Heart right ventricle (tissue), 16 donors: ENCODE results near the gene SMAD3. TPM values are rescaled to one million over a fixed set of nuclear protein-coding genes. Genes with fewer than 3 reads are reported as not detected.

Experiments used
- ATAC-seq, 8 donors: fragments of 200-7000 bp; cut with Tn5 transposase; one replicate each; pipeline ENCODE4 v1.9.1; 2020; ENCODE audit warnings: mild to moderate bottlenecking in 8 of 8, moderate library complexity in 8 of 8, moderate number of reproducible peaks in 1 of 8
- DNase-seq, 2 donors: peaks; one replicate each; pipeline ENCODE4 v3.0.0-alpha.2; 2020
- H3K27ac ChIP-seq, 10 donors: fragments of 200-600 bp; sonication (generic) in 2 of 10; one replicate each; pipeline versions ENCODE4 v1.5.0 to v1.8.0; 2020 to 2022; ENCODE audit warnings: mild to moderate bottlenecking in 3 of 10
- H3K27me3 ChIP-seq, 7 donors: fragments of 200-600 bp; one replicate each; pipeline ENCODE4 v1.8.0; 2021 to 2022; ENCODE audit warnings: mild to moderate bottlenecking in 2 of 7
- H3K36me3 ChIP-seq, 9 donors: fragments of 200-600 bp; sonication (generic) in 1 of 9; one replicate each; pipeline versions ENCODE4 v1.5.0 to v1.8.0; 2020 to 2022; ENCODE audit warnings: mild to moderate bottlenecking in 2 of 9
- H3K4me1 ChIP-seq, 9 donors: fragments of 200-600 bp; sonication (generic) in 1 of 9; one replicate each; pipeline versions ENCODE4 v1.5.0 to v1.8.0; 2020 to 2022; ENCODE audit warnings: mild to moderate bottlenecking in 4 of 9
- H3K4me3 ChIP-seq, 10 donors: fragments of 200-600 bp; sonication (generic) in 2 of 10; one replicate each; pipeline versions ENCODE4 v1.5.0 to v1.8.0; 2020 to 2022; ENCODE audit warnings: mild to moderate bottlenecking in 7 of 10, moderate library complexity in 2 of 10
- H3K9me3 ChIP-seq, 11 donors: fragments of 200-600 bp in 10 of 11; sonication (generic) in 2 of 11; one replicate each; pipeline versions ENCODE4 v1.5.0 to v1.8.0; 2013 to 2022; ENCODE audit warnings: mild to moderate bottlenecking in 2 of 11, control low read depth in 1 of 11, moderate library complexity in 1 of 11
- WGBS, 2 donors: extraction: QIAGEN DNeasy Blood & Tissue Kit; methylation state at CpG; one replicate each; pipeline ENCODE4 v1.1.7; 2013; ENCODE audit warnings: inconsistent platforms in 1 of 2; 5-methylcytosine and 5-hydroxymethylcytosine counted together
- intact Hi-C, 10 donors: fragments of 100-400 bp; cut with DNase I; formaldehyde crosslinking; loops; one replicate each; pipeline versions ENCODE4 v1.11.1 to v1.14.2; 2022
- polyA plus RNA-seq, 2 donors: library from polyadenylated mRNA; stranded (reverse); fragments of 200-250 nt; gene quantifications; one replicate each; pipeline ENCODE4 v1.2.3, GENCODE V29; 2013
- total RNA-seq, 10 donors: library from RNA; stranded (reverse); fragmentation: NEBNext Ultra II Directional in 3 of 10; extraction: Animal tissue kit (Norgen Biotek cat#: 25700) in 3 of 10; gene quantifications; one replicate each; pipeline versions ENCODE4 v1.2.1 to v1.2.4, GENCODE V29; 2021 to 2023
- TF ChIP-seq, protein P1 (sequence below), 9 donors: fragments of 200-600 bp; sonication (generic) in 2 of 9; IDR thresholded peaks; one replicate each; pipeline versions ENCODE4 v1.5.0 to v1.8.0; 2021 to 2022; ENCODE audit warnings: antibody characterized with exemption in 9 of 9, mild to moderate bottlenecking in 5 of 9, moderate library complexity in 1 of 9
- donor health status: Arrhythmogenic right ventricular cardiomyopathy.
- donor health status: ischemic (EF 13 %, LVEDD 7.1; RV severe dilation, severe dysfunction).
- donor health status: healthy with polysubstance abuse.
- donor health status: DM: no; HTN: yes; CAD: no.
- donor health status: DM: no; HTN: no; CAD: no.
- donor health status: ischemic (EF 25% LVEDD 6.9; RV normal size, moderate dysfunction).
- donor health status: ischemic (EF 25% LVEDD 5.7; RV mildly dilated, moderate dysfunction).
- donor health status: healthy.
- donor health status: DM: yes; HTN: yes; CAD: no.
- donor health status: Ischemic cardiomyopathy.
- donor health status: ischemic (EF 35%, LVEDD 5.7; RV mildly dilated, moderate dysfunction).
- donor health status: nonischemic (EF 11% LVEDD 7.7; RV severe dilation, severe dysfunction).
- donor health status: DM: yes; HTN: yes; CAD: no.
- donor health status: PGD.
- donor health status: ischemic (EF 29% LVEDD 5.4; RV normal size, mild dysfunction).
- donor health status: nonischemic (EF 23%, LVEDD 6.1; RV moderate dilation, normal function).

The SMAD3 gene
- total and polyA plus RNA-seq, 12 donors: 6.2 to 44.8 (median 15.5) TPM

DNA sequence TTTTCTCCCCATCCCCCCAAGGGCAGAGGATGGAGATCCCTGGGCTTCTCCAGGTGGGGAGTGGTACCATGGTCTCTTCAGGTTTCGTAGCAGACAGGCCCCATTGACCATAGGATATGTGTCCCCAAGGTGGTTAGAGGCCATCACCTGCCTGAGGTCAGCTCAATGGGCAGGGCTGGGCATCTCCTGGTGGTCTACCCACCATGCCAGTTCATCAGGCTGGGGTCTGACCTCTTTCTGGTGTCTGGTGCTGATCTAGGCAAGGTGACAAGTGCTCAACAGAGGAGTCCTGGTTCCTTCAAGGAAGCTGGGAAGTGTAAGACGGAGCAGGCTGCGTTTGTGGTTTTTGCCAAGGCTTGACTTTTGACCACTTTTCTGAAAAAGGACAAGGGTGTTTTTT, 71.4 kb downstream of the SMAD3 start:
- no peaks in the 10 kb centered on the region for H3K9me3 ChIP-seq
- no peak for ATAC-seq
- no peaks in the 10 kb centered on the region for H3K27me3 ChIP-seq
- H3K27ac ChIP-seq: peak overlapping the region in 4 of 10 donors; percentile 70 to 79 (median 74)
- H3K4me3 ChIP-seq: no peak overlapping the region
- no peak for DNase-seq
- H3K4me1 ChIP-seq: peaks cover 24 to 96% (median 89%) of the 10 kb centered on the region in 9 donors
- TF ChIP-seq, protein P1, sequence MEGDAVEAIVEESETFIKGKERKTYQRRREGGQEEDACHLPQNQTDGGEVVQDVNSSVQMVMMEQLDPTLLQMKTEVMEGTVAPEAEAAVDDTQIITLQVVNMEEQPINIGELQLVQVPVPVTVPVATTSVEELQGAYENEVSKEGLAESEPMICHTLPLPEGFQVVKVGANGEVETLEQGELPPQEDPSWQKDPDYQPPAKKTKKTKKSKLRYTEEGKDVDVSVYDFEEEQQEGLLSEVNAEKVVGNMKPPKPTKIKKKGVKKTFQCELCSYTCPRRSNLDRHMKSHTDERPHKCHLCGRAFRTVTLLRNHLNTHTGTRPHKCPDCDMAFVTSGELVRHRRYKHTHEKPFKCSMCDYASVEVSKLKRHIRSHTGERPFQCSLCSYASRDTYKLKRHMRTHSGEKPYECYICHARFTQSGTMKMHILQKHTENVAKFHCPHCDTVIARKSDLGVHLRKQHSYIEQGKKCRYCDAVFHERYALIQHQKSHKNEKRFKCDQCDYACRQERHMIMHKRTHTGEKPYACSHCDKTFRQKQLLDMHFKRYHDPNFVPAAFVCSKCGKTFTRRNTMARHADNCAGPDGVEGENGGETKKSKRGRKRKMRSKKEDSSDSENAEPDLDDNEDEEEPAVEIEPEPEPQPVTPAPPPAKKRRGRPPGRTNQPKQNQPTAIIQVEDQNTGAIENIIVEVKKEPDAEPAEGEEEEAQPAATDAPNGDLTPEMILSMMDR (IDR thresholded peaks at IDR 0.05): no peak
- intact Hi-C loops: loop anchor here in 1 of 10 donors (5.0 kb wide), 1 partner anchor 1305 kb away; no protein-coding TSS in a partner anchor
- WGBS, 2 donors: 94 to 97% methylated on average over 3 of the region's 3 CpGs
- no peaks in the 10 kb centered on the region for H3K36me3 ChIP-seq

DNA sequence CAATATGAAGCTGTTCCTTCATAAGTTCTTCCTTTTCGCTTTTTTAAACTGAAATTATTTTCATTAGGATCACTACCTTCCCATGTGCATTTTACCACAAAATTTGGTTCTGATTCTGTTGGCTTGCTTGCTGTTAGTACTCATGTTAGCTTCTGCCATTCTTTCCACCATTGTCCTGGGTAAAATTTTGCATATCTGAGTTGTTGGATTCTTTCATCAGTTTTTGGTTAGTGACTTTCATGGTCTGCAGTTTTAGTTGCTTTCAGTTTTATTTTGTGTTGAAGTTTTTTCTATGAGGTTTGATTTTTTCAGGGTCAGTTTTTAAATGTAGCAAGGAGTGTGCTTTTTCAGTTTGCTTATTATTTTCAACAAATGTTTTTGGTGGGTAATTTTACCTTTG, 71.9 kb downstream of the SMAD3 start:
- Histone ChIP-seq H3K36me3 (no peaks in the 10 kb centered on the region), H3K9me3 (no peaks in the 10 kb centered on the region), H3K4me1 (peaks cover 24 to 98% (median 89%) of the 10 kb centered on the region in 9 donors), H3K27ac (peak overlapping the region in 8 of 10 donors; percentile 45 to 80 (median 70)), H3K27me3 (no peaks in the 10 kb centered on the region), H3K4me3 (peak overlapping the region in 2 of 10 donors; percentile 22 to 34)
- WGBS, 2 donors: 93 to 94% methylated on average over 1 of the region's 1 CpG
- intact Hi-C loops: loop anchor here in 1 of 10 donors (5.0 kb wide), 1 partner anchor 1305 kb away; no protein-coding TSS in a partner anchor
- TF ChIP-seq, protein P1 (IDR thresholded peaks at IDR 0.05): no peak
- ATAC-seq: no peak
- DNase-seq: no peak

DNA sequence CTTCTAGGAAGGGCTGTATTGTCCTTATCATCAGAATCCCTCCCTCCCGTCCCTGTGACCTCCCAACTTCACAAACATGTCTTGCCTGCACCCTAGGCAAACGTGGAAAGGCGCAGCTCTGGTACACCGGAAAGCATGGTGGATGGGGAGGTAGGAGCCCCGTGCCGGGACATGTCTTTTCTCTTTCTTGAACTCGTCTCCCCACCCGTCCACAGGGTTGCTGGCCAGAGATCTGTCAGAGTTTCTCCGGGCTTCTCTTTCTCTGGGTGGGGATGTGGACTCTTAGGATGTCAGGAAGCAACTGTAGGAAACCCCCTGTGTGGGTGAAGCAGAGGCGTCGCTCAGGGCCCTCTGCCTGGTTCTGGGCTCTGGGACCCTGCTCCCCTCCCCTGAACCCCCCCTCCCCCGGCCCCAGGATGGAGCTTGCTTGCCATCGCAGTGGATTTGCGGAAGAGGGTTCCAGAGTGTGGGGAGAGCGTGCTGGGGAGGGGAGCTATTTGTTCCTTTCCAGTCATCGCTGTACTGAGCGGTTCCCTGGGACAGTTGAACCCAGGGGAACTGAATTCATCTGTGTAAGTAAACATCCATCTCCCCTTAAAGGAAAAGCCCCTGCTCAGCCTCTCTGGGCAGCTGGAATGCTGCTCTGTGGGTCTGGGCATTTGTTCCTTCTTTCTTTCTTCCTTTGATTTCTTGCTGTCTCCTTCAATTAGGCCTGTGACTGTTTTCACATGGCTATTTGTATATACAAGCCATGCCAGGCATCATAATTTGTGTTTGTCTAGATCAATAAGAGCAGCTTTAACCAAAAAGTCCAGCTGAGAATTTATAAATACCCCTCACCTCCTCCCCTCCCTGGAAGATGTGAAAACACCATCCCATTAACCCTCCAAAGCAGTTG, 72.8 kb downstream of the SMAD3 start:
- Histone ChIP-seq H3K9me3 (no peaks in the 10 kb centered on the region), H3K4me3 (peak overlapping the region in 8 of 10 donors; percentile 17 to 34 (median 26)), H3K36me3 (no peaks in the 10 kb centered on the region), H3K27ac (peak overlapping the region; percentile 3 to 80 (median 66)), H3K4me1 (peaks cover 17 to 98% (median 87%) of the 10 kb centered on the region in 9 donors), H3K27me3 (no peaks in the 10 kb centered on the region)
- DNase-seq (no peak), ATAC-seq (peak; percentile 21 to 56 (median 36))
- TF ChIP-seq, protein P1 (IDR thresholded peaks at IDR 0.05): no peak
- intact Hi-C loops: loop anchor here in 1 of 10 donors (5.0 kb wide), 1 partner anchor 1306 kb away; no protein-coding TSS in a partner anchor
- 47 to 59% methylated on average over 17 of the region's 17 CpGs for WGBS, 2 donors
